ENCODE results near the gene HNF4A. TPM values are rescaled to one million over a fixed set of nuclear protein-coding genes. Genes with fewer than 3 reads are reported as not detected.

The HNF4A gene
- total RNA-seq, 2 donors from 2014 or later: 28.3 to 28.5 TPM

GRCh38 chr20:44432618-44433577, 77.4 kb downstream of the HNF4A start:
- DNase-seq: no peak
- H3K4me3 ChIP-seq: no peak overlapping the region
- H3K4me1 ChIP-seq: peaks cover 13% of the 10 kb centered on the region
- no peak overlapping the region for H3K27ac ChIP-seq
- H3K9me3 ChIP-seq: no peaks in the 10 kb centered on the region
- 81 to 82% methylated on average over 8 of the region's 8 CpGs for WGBS, 2 donors
- no peaks in the 10 kb centered on the region for H3K36me3 ChIP-seq (replicated peaks in 1 of 2; ENCODE audit: insufficient read depth in 1 of 2, low read depth in 2 of 2)
- TF ChIP-seq POLR2A (IDR thresholded peaks at IDR 0.05) (no peak), CTCF (IDR thresholded peaks at IDR 0.05) (no peak)
- intact Hi-C loops (cut with DNase I): no loop called here
- ATAC-seq: no peak
- H3K27me3 ChIP-seq: no peaks in the 10 kb centered on the region

- WGBS, 2 donors: 18 to 27% methylated on average over 24 of the region's 24 CpGs
- intact Hi-C loops (cut with DNase I): no loop called here
- no peaks in the 10 kb centered on the region for H3K9me3 ChIP-seq
- H3K27ac ChIP-seq: peak overlapping the region in 2 of 4 donors; percentile 9 to 36
- H3K4me3 ChIP-seq: no peak overlapping the region
- TF ChIP-seq POLR2A (IDR thresholded peaks at IDR 0.05): no peak
- H3K36me3 ChIP-seq (replicated peaks in 1 of 2; ENCODE audit: insufficient read depth in 1 of 2, low read depth in 2 of 2): no peaks in the 10 kb centered on the region
- peaks cover 13% of the 10 kb centered on the region for H3K4me1 ChIP-seq
- DNase-seq (peak; percentile 33 to 57 (median 46)), ATAC-seq (peak; percentile 73)
- no peaks in the 10 kb centered on the region for H3K27me3 ChIP-seq
These were observed 78.4 kb downstream of the HNF4A start for GRCh38 chr20:44433751-44434538.

GRCh38 chr20:44435630-44436335, 80.3 kb downstream of the HNF4A start:
- intact Hi-C loops (cut with DNase I): no loop called here
- Histone ChIP-seq H3K27ac (no peak overlapping the region), H3K27me3 (no peaks in the 10 kb centered on the region), H3K4me1 (peaks cover 13% of the 10 kb centered on the region), H3K9me3 (no peaks in the 10 kb centered on the region), H3K4me3 (no peak overlapping the region), H3K36me3 (replicated peaks in 1 of 2; ENCODE audit: insufficient read depth in 1 of 2, low read depth in 2 of 2) (no peaks in the 10 kb centered on the region)
- no peak for ATAC-seq
- DNase-seq: no peak
- TF ChIP-seq POLR2A (IDR thresholded peaks at IDR 0.05): no peak
- no peak for TF ChIP-seq CTCF (IDR thresholded peaks at IDR 0.05)
- 61 to 67% methylated on average over 12 of the region's 12 CpGs for WGBS, 2 donors

- TF ChIP-seq POLR2A (IDR thresholded peaks at IDR 0.05): no peak
- TF ChIP-seq CTCF (IDR thresholded peaks at IDR 0.05): no peak
- intact Hi-C loops (cut with DNase I): no loop called here
- DNase-seq (no peak), ATAC-seq (no peak)
- H3K9me3 ChIP-seq: no peaks in the 10 kb centered on the region
- H3K27ac ChIP-seq: no peak overlapping the region
- 68 to 70% methylated on average over 12 of the region's 12 CpGs for WGBS, 2 donors
- H3K36me3 ChIP-seq (replicated peaks in 1 of 2; ENCODE audit: insufficient read depth in 1 of 2, low read depth in 2 of 2): no peaks in the 10 kb centered on the region
- H3K27me3 ChIP-seq: no peaks in the 10 kb centered on the region
- H3K4me1 ChIP-seq: peaks cover 13% of the 10 kb centered on the region
- H3K4me3 ChIP-seq: no peak overlapping the region
These were observed 80.9 kb downstream of the HNF4A start for GRCh38 chr20:44436393-44436792.

GRCh38 chr20:44437497-44437896, 82.0 kb downstream of the HNF4A start:
- DNase-seq: no peak
- 91 to 93% methylated on average over 5 of the region's 5 CpGs for WGBS, 2 donors
- no peaks in the 10 kb centered on the region for H3K27me3 ChIP-seq
- peaks cover 13% of the 10 kb centered on the region for H3K4me1 ChIP-seq
- H3K9me3 ChIP-seq: no peaks in the 10 kb centered on the region
- no peak overlapping the region for H3K27ac ChIP-seq
- H3K4me3 ChIP-seq: no peak overlapping the region
- no peak for ATAC-seq
- TF ChIP-seq POLR2A (IDR thresholded peaks at IDR 0.05) (no peak), CTCF (IDR thresholded peaks at IDR 0.05) (no peak)
- no peaks in the 10 kb centered on the region for H3K36me3 ChIP-seq (replicated peaks in 1 of 2; ENCODE audit: insufficient read depth in 1 of 2, low read depth in 2 of 2)
- intact Hi-C loops (cut with DNase I): no loop called here

All from body of pancreas (tissue), 4 donors.